ENCODE results near the gene ADARB1. TPM values are rescaled to one million over a fixed set of nuclear protein-coding genes. Genes with fewer than 3 reads are reported as not detected.

Gene ADARB1
- total and polyA plus RNA-seq, 2 of the 8 experiments (the other 6 are each of a cell fraction or from before 2014, with no cell fraction given) = 4.7 to 14.9 TPM

GRCh38 chr21:45125357-45125756, 51.0 kb downstream of the ADARB1 start:
- 94% methylated on average over 4 of the region's 4 CpGs; no CpG with 5 or more reads in 1 of the 2 experiments for WGBS, 2 experiments (ENCODE audit: extremely low coverage in 1 of 2, insufficient coverage in 1 of 2, insufficient read length in 1 of 2, insufficient replicate concordance in 2 of 2, low coverage in 1 of 2, low lambda C conversion rate in 2 of 2, missing lambda C conversion rate in 1 of 2)
- Histone ChIP-seq H3K27me3 (replicated peaks in 1 of 4; ENCODE audit: control insufficient read depth in 3 of 4, extremely low read depth in 1 of 4, insufficient read depth in 3 of 4, low read length in 3 of 4) (no peaks in the 10 kb centered on the region), H3K23me2 (ENCODE audit: low read depth, low read length) (no peaks in the 10 kb centered on the region), H2BK5ac (ENCODE audit: low read depth, low read length) (no peak overlapping the region), H2AFZ (ENCODE audit: low read length) (no peak overlapping the region), H3K27ac (ENCODE audit: low read depth, low read length) (no peak overlapping the region), H2BK20ac (ENCODE audit: low read length) (no peak overlapping the region), H4K91ac (replicated peaks; ENCODE audit: insufficient read length, low read length) (no peak overlapping the region), H4K8ac (ENCODE audit: extremely low read depth, insufficient read depth, low read length) (no peak overlapping the region), H2BK15ac (ENCODE audit: low read length) (no peak overlapping the region), H3K23ac (ENCODE audit: insufficient read length) (no peak overlapping the region), H3K79me1 (ENCODE audit: low read depth, low read length) (no peaks in the 10 kb centered on the region), H3K9me3 (ENCODE audit: insufficient read depth in 2 of 2, low read depth in 1 of 2, low read length in 1 of 2) (no peaks in the 10 kb centered on the region), H2BK12ac (ENCODE audit: low read depth, low read length) (no peak overlapping the region), H3K4me3 (ENCODE audit: extremely low read depth in 1 of 4, insufficient read depth in 2 of 4, low read depth in 3 of 4, low read length in 4 of 4) (no peak overlapping the region), H3K4me1 (replicated peaks in 1 of 4; ENCODE audit: control insufficient read depth in 3 of 4, insufficient read depth in 4 of 4, low read length in 3 of 4) (no peaks in the 10 kb centered on the region), H3K9ac (replicated peaks in 1 of 4; ENCODE audit: extremely low read depth in 1 of 4, low read depth in 3 of 4, low read length in 3 of 4) (no peak overlapping the region), H3K14ac (ENCODE audit: insufficient read length) (no peak overlapping the region), H3K79me2 (ENCODE audit: control insufficient read depth in 1 of 2, insufficient read depth in 2 of 2, low read length in 2 of 2) (no peaks in the 10 kb centered on the region), H4K20me1 (replicated peaks in 1 of 2; ENCODE audit: control insufficient read depth in 1 of 2, insufficient read depth in 2 of 2, low read length in 2 of 2) (peaks cover 0 to 7% of the 10 kb centered on the region in 2 experiments), H3K18ac (ENCODE audit: extremely low read depth, low read length) (no peak overlapping the region), H3K4ac (replicated peaks; ENCODE audit: insufficient read length, low read depth, low read length) (no peak overlapping the region), H4K5ac (ENCODE audit: insufficient read length, low read depth, low read length) (no peak overlapping the region), H3K56ac (replicated peaks; ENCODE audit: insufficient read length, low read depth, low read length) (no peak overlapping the region), H3K4me2 (ENCODE audit: insufficient read depth in 1 of 2, low read depth in 2 of 2, low read length in 2 of 2) (no peak overlapping the region), H3K36me3 (ENCODE audit: control insufficient read depth in 2 of 4, insufficient read depth in 4 of 4, low read length in 3 of 4) (no peaks in the 10 kb centered on the region), H2BK120ac (replicated peaks; ENCODE audit: low read depth, low read length) (no peak overlapping the region), H2AK5ac (ENCODE audit: low read depth, low read length) (no peak overlapping the region)
- DNase-seq (ENCODE audit: low read depth in 1 of 2, low spot score in 2 of 2) (no peak), FAIRE-seq (no peak)
- TF ChIP-seq POU5F1 (IDR thresholded peaks at IDR 0.05; ENCODE audit: low read depth, low read length) = no peak
- ChIA-PET POLR2A (ENCODE audit: partially characterized antibody) (interaction anchor here (0.8 to 1.3 kb wide), 4 partner anchors 15 to 182 kb away, joined by 3 read pairs; no protein-coding TSS in a partner anchor), CTCF (ENCODE audit: partially characterized antibody) (interaction anchor here (0.8 to 8.9 kb wide), 12 partner anchors 13 to 198 kb away, joined by 3 to 144 read pairs (median 4); no protein-coding TSS in a partner anchor)

Data from H1 (cell line).